Panc1 (cell line): Measurements from ENCODE around the gene PRLR.

Experiments
- POLR2AphosphoS5 ChIP-seq: IDR thresholded peaks from 2 replicates; pipeline ENCODE4 v1.6.1; 2012; ENCODE audit warnings: mild to moderate bottlenecking, low read depth, low read length, moderate library complexity
- SIN3A ChIP-seq: IDR thresholded peaks from 2 replicates; pipeline ENCODE4 v1.6.1; 2012; ENCODE audit warnings: low read depth, mild to moderate bottlenecking, low read length, moderate library complexity, borderline replicate concordance; ENCODE audit not compliant: insufficient read depth
- TCF7L2 ChIP-seq: IDR thresholded peaks from 2 replicates; pipeline ENCODE4 v1.6.1; 2011; ENCODE audit warnings: mild to moderate bottlenecking, low read depth, low read length, inconsistent platforms
- TF ChIP-seq, protein P1 (sequence below): fragments of 450-650 bp; IDR thresholded peaks from 2 replicates; pipeline ENCODE4 v1.5.1; 2017; ENCODE audit warnings: mild to moderate bottlenecking
- TF ChIP-seq, protein P2 (sequence below), 2 experiments: IDR thresholded peaks; 2 replicates each; pipeline ENCODE4 v1.6.1; 2011 to 2012; ENCODE audit warnings: low read depth in 2 of 2, control low read depth in 1 of 2, low read length in 1 of 2, mild to moderate bottlenecking in 1 of 2, moderate library complexity in 1 of 2; ENCODE audit not compliant: insufficient read depth in 1 of 2

DNA sequence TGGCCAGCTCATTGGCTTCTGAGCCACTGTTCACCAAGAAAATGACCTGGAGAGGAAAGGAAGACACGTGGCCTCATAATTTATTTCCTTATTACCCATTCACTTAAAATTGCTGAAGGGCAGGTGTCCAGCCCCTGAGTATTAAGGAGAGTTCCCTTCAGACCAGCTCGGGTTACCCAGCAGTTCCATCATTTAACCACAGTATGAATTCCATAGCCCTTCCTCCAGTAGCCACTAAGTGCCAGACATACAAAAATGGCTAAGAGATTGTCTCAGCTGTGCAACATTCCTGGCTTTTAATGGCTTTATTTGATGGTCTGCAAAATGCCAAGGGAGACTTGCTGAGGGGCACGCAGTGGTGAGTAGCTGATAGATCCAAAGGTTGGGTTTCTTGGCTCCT lies 195.0 kb downstream of the PRLR start:
- TF ChIP-seq, protein P1, sequence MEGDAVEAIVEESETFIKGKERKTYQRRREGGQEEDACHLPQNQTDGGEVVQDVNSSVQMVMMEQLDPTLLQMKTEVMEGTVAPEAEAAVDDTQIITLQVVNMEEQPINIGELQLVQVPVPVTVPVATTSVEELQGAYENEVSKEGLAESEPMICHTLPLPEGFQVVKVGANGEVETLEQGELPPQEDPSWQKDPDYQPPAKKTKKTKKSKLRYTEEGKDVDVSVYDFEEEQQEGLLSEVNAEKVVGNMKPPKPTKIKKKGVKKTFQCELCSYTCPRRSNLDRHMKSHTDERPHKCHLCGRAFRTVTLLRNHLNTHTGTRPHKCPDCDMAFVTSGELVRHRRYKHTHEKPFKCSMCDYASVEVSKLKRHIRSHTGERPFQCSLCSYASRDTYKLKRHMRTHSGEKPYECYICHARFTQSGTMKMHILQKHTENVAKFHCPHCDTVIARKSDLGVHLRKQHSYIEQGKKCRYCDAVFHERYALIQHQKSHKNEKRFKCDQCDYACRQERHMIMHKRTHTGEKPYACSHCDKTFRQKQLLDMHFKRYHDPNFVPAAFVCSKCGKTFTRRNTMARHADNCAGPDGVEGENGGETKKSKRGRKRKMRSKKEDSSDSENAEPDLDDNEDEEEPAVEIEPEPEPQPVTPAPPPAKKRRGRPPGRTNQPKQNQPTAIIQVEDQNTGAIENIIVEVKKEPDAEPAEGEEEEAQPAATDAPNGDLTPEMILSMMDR: no peak
- no peak for TF ChIP-seq SIN3A
- no peak for TF ChIP-seq POLR2AphosphoS5
- TF ChIP-seq, protein P2, sequence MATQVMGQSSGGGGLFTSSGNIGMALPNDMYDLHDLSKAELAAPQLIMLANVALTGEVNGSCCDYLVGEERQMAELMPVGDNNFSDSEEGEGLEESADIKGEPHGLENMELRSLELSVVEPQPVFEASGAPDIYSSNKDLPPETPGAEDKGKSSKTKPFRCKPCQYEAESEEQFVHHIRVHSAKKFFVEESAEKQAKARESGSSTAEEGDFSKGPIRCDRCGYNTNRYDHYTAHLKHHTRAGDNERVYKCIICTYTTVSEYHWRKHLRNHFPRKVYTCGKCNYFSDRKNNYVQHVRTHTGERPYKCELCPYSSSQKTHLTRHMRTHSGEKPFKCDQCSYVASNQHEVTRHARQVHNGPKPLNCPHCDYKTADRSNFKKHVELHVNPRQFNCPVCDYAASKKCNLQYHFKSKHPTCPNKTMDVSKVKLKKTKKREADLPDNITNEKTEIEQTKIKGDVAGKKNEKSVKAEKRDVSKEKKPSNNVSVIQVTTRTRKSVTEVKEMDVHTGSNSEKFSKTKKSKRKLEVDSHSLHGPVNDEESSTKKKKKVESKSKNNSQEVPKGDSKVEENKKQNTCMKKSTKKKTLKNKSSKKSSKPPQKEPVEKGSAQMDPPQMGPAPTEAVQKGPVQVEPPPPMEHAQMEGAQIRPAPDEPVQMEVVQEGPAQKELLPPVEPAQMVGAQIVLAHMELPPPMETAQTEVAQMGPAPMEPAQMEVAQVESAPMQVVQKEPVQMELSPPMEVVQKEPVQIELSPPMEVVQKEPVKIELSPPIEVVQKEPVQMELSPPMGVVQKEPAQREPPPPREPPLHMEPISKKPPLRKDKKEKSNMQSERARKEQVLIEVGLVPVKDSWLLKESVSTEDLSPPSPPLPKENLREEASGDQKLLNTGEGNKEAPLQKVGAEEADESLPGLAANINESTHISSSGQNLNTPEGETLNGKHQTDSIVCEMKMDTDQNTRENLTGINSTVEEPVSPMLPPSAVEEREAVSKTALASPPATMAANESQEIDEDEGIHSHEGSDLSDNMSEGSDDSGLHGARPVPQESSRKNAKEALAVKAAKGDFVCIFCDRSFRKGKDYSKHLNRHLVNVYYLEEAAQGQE (IDR thresholded peaks at IDR 0.05; ENCODE audit: insufficient read depth in 1 of 2, low read depth in 2 of 2, low read length in 1 of 2): no peak
- no peak for TF ChIP-seq TCF7L2
